Common myeloid progenitor, CD34-positive (primary cell): ENCODE results near the gene BNC2.

Experiments used
- CTCF ChIA-PET: fragments of 350-600 bp; sonication (Branson Sonifier 250); formaldehyde crosslinking; loops from one replicate; lab custom pipeline; 2021; ENCODE audit warnings: antibody characterized with exemption; lab: Charles Lee
- POLR2A ChIA-PET: fragments of 350-600 bp; sonication (Branson Sonifier 250); formaldehyde crosslinking; loops from one replicate; lab custom pipeline; 2021; ENCODE audit warnings: antibody characterized with exemption; lab: Charles Lee
- DNase-seq, 3 donors: peaks; one replicate each; pipeline versions ENCODE4 v3.0.0 to v3.0.0-alpha.2; 2013
- H3K27ac ChIP-seq, 2 experiments: 1 replicate in 1 of 2; 2 replicates in 1 of 2; pipeline ENCODE4 v1.7.0; 2013; ENCODE audit warnings: inconsistent platforms in 2 of 2, low read length in 2 of 2, mild to moderate bottlenecking in 2 of 2, low read depth in 1 of 2, moderate library complexity in 1 of 2; ENCODE audit not compliant: severe bottlenecking in 2 of 2, insufficient read depth in 1 of 2, poor library complexity in 1 of 2
- H3K27me3 ChIP-seq, 5 experiments: replicated peaks in 2 of 5; 1 replicate in 3 of 5; 2 replicates in 2 of 5; pipeline versions ENCODE4 v1.6.1 to v1.7.0; 2013; ENCODE audit warnings: low read length in 4 of 5, mild to moderate bottlenecking in 2 of 5, moderate library complexity in 2 of 5, inconsistent platforms in 1 of 5; ENCODE audit not compliant: insufficient read depth in 5 of 5, control insufficient read depth in 4 of 5
- H3K36me3 ChIP-seq, 4 experiments: 1 replicate in 2 of 4; 2 replicates in 2 of 4; pipeline versions ENCODE4 v1.6.1 to v1.7.0; 2013; ENCODE audit warnings: low read length in 3 of 4, control low read depth in 1 of 4, mild to moderate bottlenecking in 1 of 4; ENCODE audit not compliant: control insufficient read depth in 4 of 4, insufficient read depth in 4 of 4
- H3K4me1 ChIP-seq, 4 experiments: 1 replicate in 3 of 4; 2 replicates in 1 of 4; pipeline versions ENCODE4 v1.6.1 to v1.7.1; 2013; ENCODE audit warnings: low read length in 3 of 4, mild to moderate bottlenecking in 3 of 4, control low read depth in 1 of 4, inconsistent platforms in 1 of 4, moderate library complexity in 1 of 4; ENCODE audit not compliant: control insufficient read depth in 4 of 4, insufficient read depth in 4 of 4; ENCODE audit errors: control extremely low read depth in 1 of 4
- H3K4me3 ChIP-seq, 7 experiments: 1 replicate in 4 of 7; 2 replicates in 3 of 7; pipeline versions ENCODE4 v1.5.1 to v1.7.0; 2013; ENCODE audit warnings: mild to moderate bottlenecking in 7 of 7, low read length in 6 of 7, moderate library complexity in 6 of 7, inconsistent platforms in 2 of 7, low read depth in 2 of 7, control low read depth in 1 of 7; ENCODE audit not compliant: insufficient read depth in 4 of 7, control insufficient read depth in 1 of 7; ENCODE audit errors: extremely low read depth in 1 of 7
- H3K9me3 ChIP-seq, 5 experiments: 1 replicate in 4 of 5; 2 replicates in 1 of 5; pipeline versions ENCODE4 v1.6.1 to v1.7.1; 2013; ENCODE audit warnings: low read length in 4 of 5, mild to moderate bottlenecking in 2 of 5, inconsistent platforms in 1 of 5, low read depth in 1 of 5, moderate library complexity in 1 of 5; ENCODE audit not compliant: control insufficient read depth in 4 of 5, insufficient read depth in 2 of 5; ENCODE audit errors: control extremely low read depth in 1 of 5
- WGBS: methylation state at CpG from one replicate; pipeline ENCODE4 v1.1.5; 2013; ENCODE audit not compliant: insufficient coverage; 5-methylcytosine and 5-hydroxymethylcytosine counted together

BNC2 gene

DNA sequence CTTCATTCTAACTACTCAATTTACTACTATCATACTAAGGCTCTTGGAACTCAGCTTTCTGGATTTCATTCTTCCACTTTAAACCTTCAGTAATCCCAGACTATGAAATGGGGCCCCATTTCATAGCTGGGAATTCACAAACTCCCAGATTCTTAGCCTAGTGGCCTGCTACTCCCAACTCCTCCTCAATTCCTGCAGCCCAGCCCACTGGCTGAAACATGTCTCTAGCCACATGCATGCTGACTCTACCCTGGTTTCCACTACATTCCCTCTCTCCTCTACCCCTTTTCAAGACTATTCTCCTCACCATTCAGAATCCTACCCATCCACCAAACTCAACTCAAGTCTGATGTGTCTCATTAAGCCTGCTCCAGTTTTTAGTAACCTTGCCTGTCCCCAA, 370.6 kb downstream of the BNC2 start:
- no peak overlapping the region for H3K27ac ChIP-seq
- H3K9me3 ChIP-seq, result no peaks in the 10 kb centered on the region
- ChIA-PET CTCF (no interaction called here), POLR2A (no interaction called here)
- no peaks in the 10 kb centered on the region for H3K36me3 ChIP-seq
- DNase-seq, result no peak
- H3K4me1 ChIP-seq, result no peaks in the 10 kb centered on the region
- H3K27me3 ChIP-seq, result no peaks in the 10 kb centered on the region
- H3K4me3 ChIP-seq, result no peak overlapping the region

GRCh38 chr9:16496908-16497307, 373.6 kb downstream of the BNC2 start:
- ChIA-PET POLR2A (no interaction called here), CTCF (no interaction called here)
- no peaks in the 10 kb centered on the region for H3K27me3 ChIP-seq
- no peaks in the 10 kb centered on the region for H3K4me1 ChIP-seq
- no peak overlapping the region for H3K27ac ChIP-seq
- no peak overlapping the region for H3K4me3 ChIP-seq
- H3K9me3 ChIP-seq, result no peaks in the 10 kb centered on the region
- no peak for DNase-seq
- 100% methylated on average over 2 of the region's 2 CpGs for WGBS
- no peaks in the 10 kb centered on the region for H3K36me3 ChIP-seq

DNA sequence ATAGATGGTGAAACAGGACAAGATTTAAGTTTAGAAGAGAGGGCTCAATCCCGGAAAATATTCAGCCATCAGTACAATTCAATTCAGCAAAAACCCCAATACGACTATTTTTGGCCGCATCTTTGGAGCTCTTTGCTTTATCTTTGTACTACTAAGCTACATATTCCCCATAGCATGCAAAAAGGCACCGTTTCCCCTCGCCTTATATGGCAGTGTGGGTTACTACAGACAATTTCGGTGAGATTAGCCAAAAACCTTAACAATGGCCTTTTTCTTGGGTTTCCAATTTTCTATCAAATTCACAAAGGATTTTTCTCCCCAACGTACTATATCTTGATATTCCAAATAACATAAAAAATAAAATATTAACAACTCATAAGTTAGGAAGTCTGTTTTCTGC, 382.6 kb downstream of the BNC2 start:
- Histone ChIP-seq H3K36me3 (no peaks in the 10 kb centered on the region), H3K4me3 (no peak overlapping the region), H3K4me1 (no peaks in the 10 kb centered on the region), H3K9me3 (no peaks in the 10 kb centered on the region), H3K27ac (no peak overlapping the region), H3K27me3 (peaks cover 0 to 2% (median 0%) of the 10 kb centered on the region in 5 experiments)
- POLR2A ChIA-PET, result no interaction called here
- no peak for DNase-seq
- 97% methylated on average over 5 of the region's 7 CpGs for WGBS
- CTCF ChIA-PET, result no interaction called here

DNA sequence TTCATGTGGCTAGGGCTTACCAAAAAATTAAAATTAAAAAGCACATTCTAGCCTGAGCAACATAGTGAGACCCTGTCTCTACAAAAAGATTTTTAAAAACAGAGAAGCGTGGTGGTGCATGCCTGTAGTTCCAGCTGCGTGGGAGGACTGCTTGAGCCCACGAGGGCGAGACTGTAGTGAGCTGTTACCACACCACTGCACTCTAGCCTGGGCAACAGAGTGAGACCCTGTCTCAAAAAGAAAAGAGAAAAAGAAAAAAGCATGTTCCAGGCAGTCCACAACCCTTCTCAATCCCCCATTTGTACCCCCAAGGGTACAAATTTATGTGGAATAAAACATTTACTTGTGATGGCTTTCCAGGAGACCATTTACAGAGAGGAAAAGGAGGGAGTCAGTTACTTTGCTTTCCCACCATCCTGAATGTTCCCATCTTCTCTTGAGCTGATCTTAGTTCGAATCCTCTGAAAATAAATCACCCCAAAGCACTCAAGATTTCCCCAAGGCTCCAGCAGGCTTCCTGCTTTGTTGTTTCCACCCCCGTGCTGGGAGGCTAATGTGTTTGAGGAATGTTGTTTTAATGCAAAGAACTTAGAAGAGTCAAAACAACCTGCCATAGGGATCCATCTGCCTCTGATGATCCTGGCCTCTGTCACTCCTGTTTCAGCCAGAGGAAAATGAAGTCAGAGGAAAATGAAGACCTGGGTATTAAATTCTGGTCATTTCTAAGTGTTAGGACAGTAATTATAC, 384.7 kb downstream of the BNC2 start:
- peaks cover 0 to 2% (median 0%) of the 10 kb centered on the region in 5 experiments for H3K27me3 ChIP-seq
- no peak overlapping the region for H3K4me3 ChIP-seq
- CTCF ChIA-PET, result no interaction called here
- no peaks in the 10 kb centered on the region for H3K4me1 ChIP-seq
- no peak for DNase-seq
- no peak overlapping the region for H3K27ac ChIP-seq
- 94% methylated on average over 4 of the region's 6 CpGs for WGBS
- POLR2A ChIA-PET, result no interaction called here
- H3K9me3 ChIP-seq, result no peaks in the 10 kb centered on the region
- no peaks in the 10 kb centered on the region for H3K36me3 ChIP-seq

DNA sequence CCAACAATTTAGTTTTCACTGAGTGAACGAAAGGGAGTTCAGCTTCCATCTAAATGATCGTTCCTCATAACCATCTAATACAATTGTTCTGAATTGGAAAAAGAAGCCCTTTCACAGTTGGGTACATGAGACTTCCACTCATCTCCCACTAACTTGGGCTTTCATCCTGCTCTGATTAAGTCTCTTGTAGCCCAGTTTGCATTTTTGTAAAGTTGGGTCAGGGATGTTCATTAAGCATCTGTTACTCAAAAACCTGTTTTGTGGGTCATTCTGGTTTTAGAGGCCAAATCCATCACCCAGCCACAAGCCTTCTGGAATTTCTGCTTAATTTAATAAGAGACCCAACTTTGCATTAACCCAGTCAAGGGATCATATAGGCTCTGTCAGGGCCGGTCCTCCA, 385.3 kb downstream of the BNC2 start:
- WGBS, result 91% methylated on average over 1 of the region's 3 CpGs
- CTCF ChIA-PET, result no interaction called here
- POLR2A ChIA-PET, result no interaction called here
- H3K4me3 ChIP-seq, result no peak overlapping the region
- H3K27ac ChIP-seq, result no peak overlapping the region
- no peaks in the 10 kb centered on the region for H3K9me3 ChIP-seq
- H3K4me1 ChIP-seq, result no peaks in the 10 kb centered on the region
- no peak for DNase-seq
- H3K36me3 ChIP-seq, result no peaks in the 10 kb centered on the region
- peaks cover 0 to 2% (median 0%) of the 10 kb centered on the region in 5 experiments for H3K27me3 ChIP-seq

GRCh38 chr9:16484744-16485143, 385.7 kb downstream of the BNC2 start:
- Histone ChIP-seq H3K36me3 (no peaks in the 10 kb centered on the region), H3K4me1 (no peaks in the 10 kb centered on the region), H3K27ac (no peak overlapping the region), H3K27me3 (peaks cover 0 to 2% (median 0%) of the 10 kb centered on the region in 5 experiments), H3K9me3 (no peaks in the 10 kb centered on the region), H3K4me3 (no peak overlapping the region)
- POLR2A ChIA-PET, result no interaction called here
- CTCF ChIA-PET, result no interaction called here
- no peak for DNase-seq
- 67% methylated on average over 1 of the region's 2 CpGs for WGBS

- Histone ChIP-seq H3K27ac (no peak overlapping the region), H3K27me3 (peaks cover 0 to 2% (median 0%) of the 10 kb centered on the region in 5 experiments), H3K36me3 (no peaks in the 10 kb centered on the region), H3K4me1 (no peaks in the 10 kb centered on the region), H3K4me3 (no peak overlapping the region), H3K9me3 (no peaks in the 10 kb centered on the region)
- no peak for DNase-seq
- ChIA-PET CTCF (no interaction called here), POLR2A (no interaction called here)
- WGBS, result 92% methylated on average over 5 of the region's 5 CpGs
These were observed 386.3 kb downstream of the BNC2 start for GRCh38 chr9:16484180-16484579.
